Lower leg skin (tissue), 3 donors: Measurements from ENCODE around the gene STARD7.

Source experiments
- POLR2A ChIP-seq, 2 donors: fragments of 450-650 bp; IDR thresholded peaks; one replicate each; pipeline ENCODE4 v1.6.1; 2016 to 2017; ENCODE audit warnings: antibody characterized with exemption in 2 of 2, mild to moderate bottlenecking in 1 of 2, moderate library complexity in 1 of 2
- TF ChIP-seq, protein P1 (sequence below), 3 donors: fragments of 450-650 bp; IDR thresholded peaks; one replicate each; pipeline ENCODE4 v1.5.1; 2016; ENCODE audit warnings: antibody characterized with exemption in 3 of 3, mild to moderate bottlenecking in 3 of 3, moderate library complexity in 2 of 3

DNA sequence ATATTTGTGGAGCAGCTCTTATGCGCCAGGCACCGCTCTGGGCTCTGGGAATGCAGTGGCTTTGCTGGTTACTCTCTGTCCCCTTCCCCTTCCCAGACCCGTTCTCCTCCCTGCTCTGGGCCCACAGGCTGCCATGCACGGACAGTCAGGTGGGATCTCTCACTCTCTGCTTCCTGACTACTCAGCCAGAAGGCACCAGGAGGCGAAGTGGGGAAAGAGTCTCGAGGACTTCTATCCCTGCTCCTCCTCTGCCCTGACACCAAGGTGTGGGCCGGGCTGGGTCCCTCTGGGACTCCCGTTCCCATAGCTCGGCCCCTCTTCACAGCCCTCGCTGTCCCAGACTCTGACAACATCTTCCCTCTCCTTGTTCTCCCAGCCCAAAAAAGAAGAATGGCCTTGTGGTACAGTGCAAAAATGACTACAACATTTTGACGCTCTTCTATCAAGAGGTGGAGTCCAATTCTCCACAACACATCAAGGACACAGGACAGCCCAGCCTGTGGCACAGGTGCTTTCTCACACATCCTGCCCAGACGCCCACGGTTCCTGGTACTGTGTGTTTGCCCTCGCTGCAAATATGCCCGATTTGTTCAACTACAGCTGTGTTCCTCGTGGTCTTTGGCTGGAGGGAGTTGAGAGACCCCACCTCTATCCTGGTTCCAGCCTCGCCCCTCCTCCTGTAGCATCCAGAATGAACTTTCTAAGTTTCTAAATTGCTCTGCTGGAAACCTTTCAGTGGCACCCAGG, 49.4 kb downstream of the STARD7 start:
- TF ChIP-seq, protein P1, sequence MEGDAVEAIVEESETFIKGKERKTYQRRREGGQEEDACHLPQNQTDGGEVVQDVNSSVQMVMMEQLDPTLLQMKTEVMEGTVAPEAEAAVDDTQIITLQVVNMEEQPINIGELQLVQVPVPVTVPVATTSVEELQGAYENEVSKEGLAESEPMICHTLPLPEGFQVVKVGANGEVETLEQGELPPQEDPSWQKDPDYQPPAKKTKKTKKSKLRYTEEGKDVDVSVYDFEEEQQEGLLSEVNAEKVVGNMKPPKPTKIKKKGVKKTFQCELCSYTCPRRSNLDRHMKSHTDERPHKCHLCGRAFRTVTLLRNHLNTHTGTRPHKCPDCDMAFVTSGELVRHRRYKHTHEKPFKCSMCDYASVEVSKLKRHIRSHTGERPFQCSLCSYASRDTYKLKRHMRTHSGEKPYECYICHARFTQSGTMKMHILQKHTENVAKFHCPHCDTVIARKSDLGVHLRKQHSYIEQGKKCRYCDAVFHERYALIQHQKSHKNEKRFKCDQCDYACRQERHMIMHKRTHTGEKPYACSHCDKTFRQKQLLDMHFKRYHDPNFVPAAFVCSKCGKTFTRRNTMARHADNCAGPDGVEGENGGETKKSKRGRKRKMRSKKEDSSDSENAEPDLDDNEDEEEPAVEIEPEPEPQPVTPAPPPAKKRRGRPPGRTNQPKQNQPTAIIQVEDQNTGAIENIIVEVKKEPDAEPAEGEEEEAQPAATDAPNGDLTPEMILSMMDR (IDR thresholded peaks at IDR 0.05) = no peak
- TF ChIP-seq POLR2A (IDR thresholded peaks at IDR 0.05) = no peak
